Measurements from ENCODE around the gene MRPS30.
"Not testable (repeated sequence)": the region's sequence is repeated elsewhere in the genome, so short reads cannot be mapped to it uniquely, and the experiment has no call there.

MRPS30 gene

GRCh38 chr5:44779167-44779566, 29.6 kb upstream of the MRPS30 start:
- TF ChIP-seq CTCF (conservative IDR thresholded peaks at IDR 0.05; ENCODE audit: low read depth): no peak
- no peak overlapping the region for H3K27ac ChIP-seq
- CTCF ChIA-PET: no interaction called here
- no peak for DNase-seq (ENCODE audit: low spot score)
- POLR2A ChIA-PET (ENCODE audit: low non-redundant PET): no interaction called here

DNA sequence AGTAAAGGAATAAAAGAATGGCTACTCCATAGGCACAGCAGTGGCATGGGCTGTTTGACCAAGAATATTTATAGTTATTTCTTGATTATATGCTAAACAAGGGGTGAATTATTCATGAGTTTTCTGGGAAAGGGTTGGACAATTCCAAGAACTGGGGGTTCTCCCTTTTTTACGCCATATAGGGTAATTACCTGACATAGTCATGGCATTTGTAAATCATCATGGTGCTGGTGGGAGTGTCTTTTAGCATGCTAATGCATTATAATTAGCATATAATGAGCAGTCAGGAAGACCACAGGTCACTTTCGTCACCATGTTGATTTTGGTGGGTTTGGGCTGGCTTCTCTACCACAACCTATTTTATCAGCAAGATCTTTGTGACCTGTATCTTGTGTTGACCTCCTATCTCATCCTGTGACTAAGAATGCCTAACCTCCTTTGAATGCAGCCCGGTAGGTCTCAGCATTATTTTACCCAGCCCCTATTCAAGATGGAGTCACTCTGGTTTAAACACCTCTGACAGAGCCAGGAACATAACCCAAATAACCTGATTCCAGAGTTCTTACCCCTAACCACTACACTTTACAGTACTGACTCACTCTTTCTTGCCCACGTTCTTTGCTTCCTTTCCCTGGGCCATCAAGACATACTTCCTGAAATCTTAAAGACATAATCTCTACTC, 25.0 kb upstream of the MRPS30 start:
- TF ChIP-seq CTCF (conservative IDR thresholded peaks at IDR 0.05; ENCODE audit: low read depth): no peak
- ChIA-PET POLR2A (ENCODE audit: low non-redundant PET) (no interaction called here), CTCF (no interaction called here)
- DNase-seq (ENCODE audit: low spot score): no peak
- no peak overlapping the region for H3K27ac ChIP-seq

DNA sequence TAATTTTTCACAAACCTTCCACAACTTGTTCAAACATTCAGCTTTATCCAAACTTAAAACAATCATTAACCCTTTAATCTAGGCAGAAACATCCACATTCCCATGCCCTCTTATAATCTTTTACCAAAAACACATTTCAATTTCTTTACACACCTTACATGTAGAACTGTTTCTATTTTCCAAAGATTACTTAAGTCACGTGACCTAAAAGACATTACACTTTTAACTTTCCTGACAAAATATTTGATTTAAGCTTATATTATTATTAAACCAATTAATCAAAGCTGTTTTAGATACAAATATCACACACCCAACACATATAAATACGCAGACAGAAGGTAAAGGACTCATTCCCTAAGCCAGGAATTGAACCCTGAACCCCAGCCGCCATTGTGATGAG, 21.0 kb upstream of the MRPS30 start:
- ChIA-PET POLR2A (ENCODE audit: low non-redundant PET) (no interaction called here), CTCF (no interaction called here)
- TF ChIP-seq CTCF (conservative IDR thresholded peaks at IDR 0.05; ENCODE audit: low read depth): no peak
- DNase-seq (ENCODE audit: low spot score): no peak
- no peak overlapping the region for H3K27ac ChIP-seq

- H3K27ac ChIP-seq: not testable (repeated sequence)
These were observed 19.3 kb upstream of the MRPS30 start for GRCh38 chr5:44789372-44789995.

DNA sequence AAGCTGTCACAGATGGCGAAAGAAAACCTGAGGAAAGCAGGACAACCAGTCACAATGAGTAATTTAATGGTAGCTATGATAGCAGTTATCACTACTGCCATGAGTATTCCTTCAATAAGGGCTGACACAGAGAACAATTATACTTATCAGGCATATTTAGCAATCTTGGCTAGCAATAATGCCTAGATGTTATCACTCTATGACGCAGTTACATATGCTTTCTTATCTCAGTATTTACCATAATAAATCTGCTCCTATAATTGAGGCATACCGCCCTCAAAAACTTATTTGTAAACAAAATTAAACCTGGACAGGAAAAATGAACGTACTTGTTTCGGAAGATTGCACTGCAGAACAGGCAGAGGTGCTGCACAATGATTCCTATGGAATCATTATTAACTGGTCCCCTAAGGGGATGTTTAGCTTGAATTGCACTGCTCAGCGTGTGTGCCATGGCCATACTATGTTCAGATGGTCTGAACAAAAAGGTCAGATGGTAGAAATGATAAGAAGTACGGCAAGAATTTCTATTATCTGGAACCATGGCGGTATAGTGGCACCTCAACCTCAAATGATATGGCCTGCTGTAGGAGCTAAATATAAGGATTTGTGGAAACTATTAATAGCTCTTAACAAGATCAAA, 16.6 kb upstream of the MRPS30 start:
- POLR2A ChIA-PET (ENCODE audit: low non-redundant PET); H3K27ac ChIP-seq; DNase-seq (ENCODE audit: low spot score): not testable (repeated sequence)
- CTCF ChIA-PET: interaction anchor here (0.6 kb wide), 1 partner anchor 891 kb away, joined by 6 read pairs; no protein-coding TSS in a partner anchor

More at GRCh38 chr5:44789372-44789995, 19.3 kb upstream of the MRPS30 start:
- CTCF ChIA-PET: interaction anchor here (0.7 kb wide), 1 partner anchor 95 kb away, joined by 3 read pairs; no protein-coding TSS in a partner anchor
- DNase-seq (ENCODE audit: low spot score); POLR2A ChIA-PET (ENCODE audit: low non-redundant PET): not testable (repeated sequence)

DNA sequence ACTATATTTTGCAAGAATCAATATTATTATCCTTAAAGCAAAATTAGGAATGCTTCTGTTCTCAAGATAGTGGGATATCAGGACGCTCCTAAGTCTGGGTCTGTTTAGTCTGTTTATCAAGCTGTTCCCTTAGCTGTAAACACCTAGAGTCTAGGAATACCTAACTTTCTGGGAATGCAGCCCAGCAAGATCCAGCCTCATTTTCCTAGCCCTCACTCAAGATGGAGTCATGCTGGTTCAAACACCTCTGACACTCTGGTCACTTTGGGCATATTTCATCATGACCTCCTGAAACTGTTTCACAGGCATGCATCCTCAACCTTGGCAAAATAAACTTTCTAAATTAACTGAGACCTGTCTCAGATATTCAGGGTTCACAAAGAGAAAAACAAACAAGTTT, 14.4 kb upstream of the MRPS30 start:
- no peak overlapping the region for H3K27ac ChIP-seq
- ChIA-PET CTCF (no interaction called here), POLR2A (ENCODE audit: low non-redundant PET) (no interaction called here)
- DNase-seq (ENCODE audit: low spot score): no peak
- no peak for TF ChIP-seq CTCF (conservative IDR thresholded peaks at IDR 0.05; ENCODE audit: low read depth)

- POLR2A ChIA-PET (ENCODE audit: low non-redundant PET): no interaction called here
These were observed 13.3 kb upstream of the MRPS30 start for GRCh38 chr5:44795496-44795895.

More at GRCh38 chr5:44795496-44795895, 13.3 kb upstream of the MRPS30 start:
- no peak for TF ChIP-seq CTCF (conservative IDR thresholded peaks at IDR 0.05; ENCODE audit: low read depth)
- no peak overlapping the region for H3K27ac ChIP-seq
- CTCF ChIA-PET: no interaction called here
- DNase-seq (ENCODE audit: low spot score): no peak
